Hippocampal formation (tissue), 2 donors: Measurements from ENCODE around the gene ANKRD17.
A peak's percentile ranks its signal among the peaks of the same experiment; 100 is the strongest.

Source experiments
- DNase-seq, 2 donors: peaks; one replicate each; lab custom pipeline; 2025; lab: John Stamatoyannopoulos, UW

Gene ANKRD17

DNA sequence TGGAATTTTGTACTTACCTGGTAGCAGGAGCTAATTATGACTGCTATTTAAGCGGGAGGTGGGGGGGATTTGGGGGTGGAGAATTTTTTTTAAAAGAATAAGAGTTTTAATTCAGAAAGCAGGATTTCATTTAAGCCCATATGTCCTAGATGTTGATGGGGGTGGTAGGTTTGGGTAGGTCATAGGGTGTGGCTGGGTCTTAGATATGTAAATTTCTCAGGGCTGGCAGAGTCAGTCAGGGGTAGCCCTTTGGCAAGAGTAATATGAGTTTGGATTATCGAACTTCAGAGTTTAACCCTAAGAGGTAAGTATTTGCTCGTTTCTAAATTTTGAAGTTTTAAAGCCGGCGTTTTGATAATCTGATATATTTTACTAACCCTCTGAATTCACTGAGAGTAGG, 153.9 kb downstream of the ANKRD17 start:
- DNase-seq, result no peak

DNA sequence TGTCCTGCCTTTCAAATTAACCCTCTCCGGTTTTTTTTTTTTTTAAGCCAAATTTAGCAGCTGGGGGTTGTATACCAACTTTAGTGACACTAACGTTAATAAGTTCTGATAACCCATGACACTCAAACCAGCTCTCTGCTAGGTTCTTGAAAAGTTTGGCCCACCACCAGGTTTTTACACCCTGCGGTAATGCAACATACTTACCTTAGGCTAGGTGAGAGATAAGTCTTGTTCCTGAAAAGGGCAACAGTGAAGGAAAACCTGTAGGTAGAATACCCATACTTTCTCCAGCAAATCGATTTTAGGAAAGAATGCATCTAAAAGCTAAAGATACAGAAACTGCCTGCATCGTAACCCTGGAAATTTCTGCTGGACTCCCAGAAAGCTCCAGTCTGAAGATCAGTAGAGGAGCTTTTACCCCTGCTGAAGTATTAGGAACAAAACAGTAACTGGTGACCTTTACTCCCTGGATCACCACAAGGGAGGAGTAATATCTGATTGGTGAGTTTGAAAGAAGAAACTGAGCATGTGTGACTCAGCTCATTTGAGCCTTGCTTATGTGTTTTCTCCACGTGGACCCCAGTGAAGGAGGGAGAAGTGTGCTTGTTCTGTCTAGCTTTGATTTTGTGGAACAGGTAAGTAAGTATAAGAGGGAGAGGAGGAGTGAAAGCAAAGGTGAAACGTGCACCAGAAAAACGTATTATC, 154.6 kb downstream of the ANKRD17 start:
- DNase-seq, result no peak

- no peak for DNase-seq
These were observed 159.5 kb downstream of the ANKRD17 start for GRCh38 chr4:73099143-73099542.

GRCh38 chr4:73098713-73099112, 159.9 kb downstream of the ANKRD17 start:
- DNase-seq, result no peak

- DNase-seq, result no peak
These were observed 160.6 kb downstream of the ANKRD17 start for GRCh38 chr4:73098016-73098415.

DNA sequence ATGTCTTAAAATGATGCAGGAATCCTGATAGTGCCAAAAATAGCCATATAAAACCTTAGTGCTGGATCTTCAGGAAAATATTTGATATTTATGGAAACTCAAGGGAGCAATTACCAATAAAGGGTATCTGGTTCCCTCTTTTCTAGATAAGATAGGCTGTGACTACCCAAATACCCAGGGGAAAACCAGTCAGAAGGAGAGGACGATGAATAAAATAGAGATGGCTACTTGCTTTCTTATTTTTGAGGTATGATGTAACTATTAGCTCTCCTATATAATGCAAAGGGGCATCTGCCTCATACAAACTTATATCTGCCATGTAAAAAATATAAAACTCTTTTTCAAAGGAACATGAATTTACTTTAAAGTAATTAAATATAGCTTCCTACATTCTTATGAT, 165.7 kb downstream of the ANKRD17 start:
- no peak for DNase-seq

GRCh38 chr4:73090738-73091137, 167.9 kb downstream of the ANKRD17 start:
- no peak for DNase-seq

DNA sequence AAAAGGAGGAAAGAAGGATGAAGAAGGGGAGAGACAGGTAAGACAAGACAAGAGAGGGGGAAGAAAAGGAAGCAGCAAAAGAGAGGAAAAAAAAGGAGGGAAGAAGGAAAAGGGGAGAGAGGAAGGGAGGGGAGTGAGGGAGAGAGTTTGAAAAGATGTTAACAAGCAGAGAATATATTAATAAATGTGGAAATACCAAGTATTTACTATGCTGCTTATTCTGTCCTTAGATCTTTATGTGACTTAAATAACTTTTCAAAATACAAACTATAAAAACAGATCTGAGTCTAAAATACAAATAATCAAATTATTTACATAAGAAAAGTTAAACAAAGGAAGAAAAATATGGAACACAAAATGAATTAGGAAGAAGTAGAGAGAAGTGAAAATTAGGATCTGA, 170.7 kb downstream of the ANKRD17 start:
- DNase-seq, result no peak

- DNase-seq, result no peak
These were observed 172.3 kb downstream of the ANKRD17 start for GRCh38 chr4:73086095-73086868.

DNA sequence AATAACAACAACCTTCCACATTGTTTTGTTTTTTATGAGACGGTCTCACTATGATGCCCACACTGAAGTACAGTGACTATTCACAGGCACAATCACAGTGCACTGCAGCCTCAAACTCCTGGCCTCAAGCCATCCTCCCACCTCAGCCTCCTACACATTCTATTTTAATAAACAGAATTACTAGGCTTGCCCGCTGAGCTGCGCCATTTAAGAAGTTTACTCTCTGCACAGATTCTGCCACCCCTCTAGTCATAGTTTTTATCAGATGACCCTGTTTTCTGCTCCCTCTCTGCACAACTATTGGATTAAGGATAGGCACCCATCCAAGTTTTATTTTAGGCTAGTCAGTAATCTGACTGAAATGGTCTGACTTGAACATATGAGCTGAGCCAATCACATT, 177.8 kb downstream of the ANKRD17 start:
- DNase-seq, result no peak

DNA sequence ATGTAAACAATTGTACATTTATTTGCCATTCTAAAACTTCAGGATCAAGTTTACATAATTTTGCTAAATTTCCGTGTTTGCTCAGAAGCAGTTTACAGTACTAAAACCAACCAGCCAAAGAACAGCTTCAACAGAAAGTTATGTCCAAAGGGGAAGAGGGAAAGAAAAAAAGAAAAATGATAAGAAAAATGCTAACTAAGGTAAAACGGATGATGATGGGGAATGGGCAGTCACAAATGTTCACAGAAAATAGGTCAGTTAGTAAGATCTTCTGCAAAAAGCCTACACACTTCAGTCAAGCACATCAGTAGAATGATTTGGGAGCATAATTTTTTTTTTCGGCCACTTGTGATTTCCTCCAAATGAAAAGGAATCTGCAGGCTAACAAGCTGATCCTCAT, 182.8 kb downstream of the ANKRD17 start:
- no peak for DNase-seq

DNA sequence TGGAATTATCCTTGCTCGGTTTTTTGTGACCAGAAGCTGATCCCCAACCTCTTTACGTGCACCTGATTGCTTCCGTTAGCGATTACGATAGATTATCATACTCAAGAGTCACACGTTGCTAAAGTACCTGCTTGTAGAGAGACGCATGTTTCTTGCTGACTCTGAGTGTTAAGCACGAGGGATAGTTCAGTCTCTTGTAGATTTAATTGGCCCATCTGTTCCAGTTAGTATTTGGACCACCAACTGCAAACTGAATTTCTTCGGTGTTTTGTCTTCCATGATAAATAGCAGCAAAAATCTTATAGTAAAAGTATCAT, 188.6 kb downstream of the ANKRD17 start:
- DNase-seq, result no peak

DNA sequence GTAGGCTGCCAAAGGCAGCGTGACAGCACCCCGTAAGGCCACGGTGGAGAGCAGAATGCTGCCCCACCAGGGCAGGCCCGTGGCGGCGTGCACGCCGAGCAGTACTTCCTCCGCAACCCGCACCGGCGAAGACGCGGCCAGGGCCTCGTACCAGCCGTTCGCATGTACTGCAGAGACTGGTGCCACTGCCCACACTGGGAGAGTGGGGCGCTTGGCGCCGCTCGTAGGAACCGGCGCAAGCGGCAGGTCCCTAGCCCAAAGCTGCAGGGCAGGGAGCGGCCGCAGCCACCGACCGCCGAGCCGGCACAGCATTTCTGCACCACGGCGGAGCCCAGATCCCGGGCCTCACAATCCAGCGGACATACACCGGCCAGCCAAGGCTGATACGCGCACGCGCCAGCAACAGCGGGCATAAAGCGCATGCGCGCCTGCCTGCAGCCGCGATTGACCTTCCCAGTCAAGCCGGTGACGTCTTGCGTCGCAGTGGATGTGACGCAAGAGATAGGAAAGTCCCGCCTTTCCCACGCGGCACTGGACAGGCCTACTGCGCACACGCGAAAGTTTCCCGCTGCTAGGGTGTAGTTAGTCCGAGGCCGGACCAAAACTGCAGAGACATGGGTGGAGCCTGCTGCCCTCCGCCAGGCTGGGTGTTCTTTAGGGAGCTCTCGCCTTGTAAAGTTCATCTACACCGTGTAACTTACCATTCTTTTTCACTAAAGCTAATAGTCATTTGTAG, 189.1 kb downstream of the ANKRD17 start, which contains the start of gene COX18:
COX18 (minus strand) TSS at position 379 of the 736 bp plus-strand sequence; CDS start at position 312, 67 bp downstream.
- DNase-seq, result peak; percentile 92 to 97

- DNase-seq, result no peak
These were observed 189.9 kb downstream of the ANKRD17 start for GRCh38 chr4:73068491-73069337.

DNA sequence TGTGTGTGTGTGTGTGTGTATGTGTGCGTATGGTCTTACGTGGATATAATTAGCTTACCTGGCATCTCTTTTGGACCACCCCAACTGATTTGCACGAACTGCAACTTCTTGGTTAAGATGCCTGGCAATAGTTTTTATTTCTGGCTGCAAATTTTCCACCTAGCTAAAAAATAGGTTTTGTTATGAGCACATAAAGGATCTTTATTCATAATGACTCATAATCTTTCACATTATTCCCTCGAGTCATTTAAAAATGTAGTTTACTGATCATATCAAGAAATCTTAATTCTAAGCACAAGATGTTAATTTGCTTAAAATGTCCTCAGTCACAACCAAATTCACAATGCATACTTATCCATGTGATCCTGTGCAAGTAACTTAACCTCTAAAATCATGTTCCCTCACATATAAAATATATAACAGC, 190.6 kb downstream of the ANKRD17 start:
- DNase-seq, result no peak

- no peak for DNase-seq
These were observed 191.7 kb downstream of the ANKRD17 start for GRCh38 chr4:73066928-73067327.

DNA sequence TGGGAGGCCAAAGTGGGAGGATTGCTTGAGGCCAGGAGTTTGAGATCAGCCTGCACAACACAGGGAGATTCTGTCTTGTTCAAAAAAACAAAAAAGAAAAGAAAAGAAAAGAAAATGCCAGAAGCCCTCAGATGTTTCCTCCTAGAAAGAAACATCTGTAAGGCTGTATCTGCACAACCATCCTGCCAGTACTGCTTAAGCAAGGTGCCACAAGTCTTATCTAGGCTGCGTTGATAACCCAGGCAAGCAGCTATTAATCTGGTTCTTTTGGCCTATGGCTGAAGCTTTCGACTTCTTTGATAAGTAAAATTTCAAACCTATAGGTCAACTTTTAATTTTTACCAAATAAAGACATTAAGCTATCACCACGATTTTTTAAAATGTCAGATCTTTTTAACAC, 192.2 kb downstream of the ANKRD17 start:
- no peak for DNase-seq

- no peak for DNase-seq
These were observed 194.1 kb downstream of the ANKRD17 start for GRCh38 chr4:73064536-73064935.

GRCh38 chr4:73055241-73055897, 203.2 kb downstream of the ANKRD17 start:
- DNase-seq, result peak in 1 of 2 donors; percentile 23

GRCh38 chr4:73053974-73054480, 204.6 kb downstream of the ANKRD17 start:
- DNase-seq, result no peak

GRCh38 chr4:73053076-73053475, 205.5 kb downstream of the ANKRD17 start:
- no peak for DNase-seq
